HG03103 (cell line): ENCODE results near the gene GALNT10.

ENCODE experiments used
- ATAC-seq: cut with Tn5 transposase; IDR thresholded peaks from one replicate; pipeline ENCODE4 v1.9.1; 2021; ENCODE audit warnings: low read depth; ENCODE audit not compliant: unreplicated experiment

Gene GALNT10

DNA sequence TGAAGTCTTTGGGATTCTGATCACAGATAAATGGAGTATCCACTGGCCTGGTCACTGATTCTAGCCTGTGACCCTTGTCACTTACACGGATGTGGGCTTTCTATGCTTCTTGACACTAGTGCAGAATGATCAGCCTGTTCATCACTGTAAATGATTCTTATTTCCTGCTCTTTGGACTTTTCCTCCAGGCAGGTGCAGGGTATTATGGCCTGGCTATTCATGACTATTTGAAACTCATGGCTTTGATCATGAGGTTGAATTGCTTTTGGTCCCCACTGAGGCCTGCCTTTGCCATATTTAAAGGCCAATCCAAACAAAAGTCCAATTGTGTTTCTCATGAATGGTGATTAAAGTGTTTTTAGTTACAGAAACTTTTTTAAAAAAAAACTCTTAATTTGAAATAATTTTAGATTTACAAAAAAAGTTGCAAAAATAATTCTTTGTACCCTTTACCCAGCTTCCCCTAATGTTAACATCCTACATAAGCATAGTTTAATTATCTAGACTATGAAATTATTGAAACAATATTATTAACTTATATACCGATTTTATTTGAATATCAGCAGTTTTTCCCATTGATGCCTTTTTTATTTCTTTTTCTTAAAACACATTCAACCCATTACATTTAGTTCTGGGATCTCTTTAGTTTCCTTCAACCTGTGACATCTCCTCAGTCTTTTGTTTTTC, 68.1 kb downstream of the GALNT10 start:
- ATAC-seq: no peak

- no peak for ATAC-seq
Observed at GRCh38 chr5:154260224-154260927, 69.8 kb downstream of the GALNT10 start.

DNA sequence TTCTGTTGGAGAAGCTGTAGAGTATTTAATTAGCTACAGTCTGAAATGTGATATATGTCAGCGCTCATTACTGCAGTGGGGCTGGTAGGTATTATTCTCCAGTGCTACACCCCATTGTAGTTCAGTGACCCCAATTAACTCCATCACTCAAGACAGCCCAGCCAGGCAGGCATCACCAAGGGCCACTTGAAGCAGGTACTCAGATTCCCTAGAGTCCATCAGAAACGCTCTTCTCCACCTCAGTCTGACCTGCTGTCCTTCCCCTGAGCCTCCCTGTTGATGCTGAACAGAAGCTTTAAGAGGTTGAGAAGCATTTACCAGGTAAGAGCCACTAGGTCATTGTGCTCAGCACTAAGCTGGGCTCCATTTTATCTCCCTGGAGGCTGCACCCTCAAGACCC, 71.8 kb downstream of the GALNT10 start:
- ATAC-seq: no peak

DNA sequence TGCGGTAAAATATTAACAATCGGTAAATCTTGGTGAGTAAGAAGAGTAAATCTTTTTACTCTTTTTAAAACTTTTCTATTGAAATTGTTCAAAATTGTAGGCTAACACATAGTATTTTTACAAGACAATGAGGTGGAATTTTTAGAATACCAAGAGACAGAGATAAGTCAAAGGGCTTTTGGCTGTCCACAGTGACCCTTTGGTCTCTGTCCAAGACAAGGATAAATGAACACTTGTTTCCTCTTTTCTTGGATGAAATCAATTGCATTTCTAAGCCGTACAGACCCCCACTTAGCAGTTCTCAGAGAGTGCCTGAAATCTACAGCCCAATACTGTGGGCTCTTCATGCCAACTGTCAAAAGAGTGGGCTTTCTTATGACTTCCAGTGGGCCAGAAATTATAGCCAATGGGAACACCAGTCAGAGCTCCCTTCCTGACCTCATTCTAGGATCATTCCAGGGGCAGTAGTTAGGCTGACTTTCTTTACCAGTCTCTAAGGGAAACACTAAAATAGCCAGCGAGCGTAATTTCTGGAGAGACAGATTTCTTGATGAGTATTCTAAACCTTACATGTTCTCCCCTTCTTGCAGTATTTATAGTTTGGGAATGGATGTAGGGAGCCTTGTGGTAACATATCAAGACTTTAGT, 74.1 kb downstream of the GALNT10 start:
- ATAC-seq: no peak

DNA sequence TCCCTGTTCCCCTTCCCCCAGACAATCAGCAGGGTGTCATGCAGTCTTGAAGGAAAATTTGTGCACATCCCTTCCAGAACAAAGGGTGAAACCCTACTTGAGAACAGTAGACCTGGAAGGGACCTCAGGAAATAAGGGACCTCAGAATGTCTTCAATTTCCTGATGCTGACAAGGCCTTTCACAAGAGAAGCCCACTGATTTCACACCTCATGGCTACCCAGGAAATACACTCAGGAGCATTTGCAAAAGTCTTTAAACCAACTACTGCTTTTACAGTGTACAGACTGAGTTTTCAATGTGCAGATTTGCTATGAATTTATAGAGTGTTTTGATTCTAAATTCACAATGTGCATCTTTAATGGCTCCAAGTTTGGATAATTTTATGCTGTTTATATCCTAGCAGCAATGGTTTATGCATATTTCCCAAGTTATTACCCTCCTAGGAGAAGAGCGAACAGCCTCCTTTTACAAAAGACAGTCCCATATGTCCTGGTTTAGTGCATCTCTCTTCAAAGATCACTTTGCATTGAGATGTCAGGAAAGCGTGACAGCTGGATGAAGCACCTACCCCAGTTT, 74.8 kb downstream of the GALNT10 start:
- no peak for ATAC-seq

DNA sequence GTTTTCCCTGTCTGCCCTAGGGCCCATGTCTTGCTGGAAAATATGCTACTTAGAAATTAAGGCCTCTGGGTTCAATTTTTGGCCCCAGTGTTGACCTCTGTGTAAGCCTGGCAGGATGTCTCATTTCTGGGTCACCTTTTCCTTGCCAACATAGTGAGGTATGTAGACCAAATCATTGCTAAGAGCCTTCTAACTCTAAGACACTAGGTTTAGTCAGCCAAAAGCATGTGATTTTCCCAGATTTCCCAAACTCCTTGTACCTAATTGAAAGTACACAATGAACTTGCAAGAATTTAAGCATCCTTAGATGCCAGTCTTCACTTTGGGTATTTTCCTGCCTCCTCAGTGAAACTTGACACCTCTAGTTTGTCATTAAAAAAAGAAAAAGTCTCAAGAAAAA, 77.0 kb downstream of the GALNT10 start:
- ATAC-seq: no peak

- no peak for ATAC-seq
Observed at GRCh38 chr5:154268073-154268472, 77.5 kb downstream of the GALNT10 start.

DNA sequence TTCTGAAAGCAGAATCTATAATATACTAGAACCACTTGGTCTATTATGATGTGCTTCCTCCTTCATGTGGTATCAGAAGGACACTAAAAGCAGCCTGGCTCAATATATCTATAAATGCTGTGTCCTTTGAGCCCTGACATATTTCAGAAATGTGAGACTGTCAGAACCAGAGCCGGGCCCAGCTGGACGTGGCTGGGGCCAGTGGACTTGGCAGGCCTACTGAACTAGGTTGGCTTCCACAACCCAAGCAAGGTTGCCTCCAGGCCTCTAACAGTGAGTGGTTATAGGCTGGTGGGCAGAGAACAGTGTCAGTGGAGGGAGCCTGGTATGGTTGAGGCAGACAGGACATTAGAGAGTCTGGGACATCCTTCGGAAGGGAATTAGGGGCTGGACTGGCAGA, 78.9 kb downstream of the GALNT10 start:
- no peak for ATAC-seq

- no peak for ATAC-seq
Observed at GRCh38 chr5:154271466-154271865, 80.9 kb downstream of the GALNT10 start.

- ATAC-seq: no peak
Observed at GRCh38 chr5:154271936-154272514, 81.5 kb downstream of the GALNT10 start.

- ATAC-seq: peak; percentile 49
Observed at GRCh38 chr5:154273028-154273617, 82.6 kb downstream of the GALNT10 start.

GRCh38 chr5:154273963-154274827, 83.7 kb downstream of the GALNT10 start:
- ATAC-seq: no peak

GRCh38 chr5:154274828-154275185, 84.3 kb downstream of the GALNT10 start:
- no peak for ATAC-seq

DNA sequence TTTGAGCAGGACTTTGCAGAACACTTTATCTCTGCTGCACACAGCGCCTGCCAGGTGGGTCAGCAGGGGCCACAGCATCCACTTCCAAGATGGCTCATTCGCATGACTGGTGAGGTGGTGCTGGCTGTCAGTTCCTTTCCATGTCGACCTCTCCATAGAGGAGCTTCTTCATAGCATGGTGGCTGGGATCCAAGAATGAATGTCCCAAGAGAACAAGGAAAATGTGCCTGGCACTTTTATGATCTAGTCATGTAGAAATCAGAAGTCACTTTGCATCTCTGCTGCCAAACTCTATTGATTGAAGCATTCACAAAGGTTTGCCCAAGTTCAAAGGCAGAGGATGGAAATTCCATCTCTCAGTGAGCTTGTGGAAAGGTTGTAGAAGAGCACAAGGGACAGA, 85.0 kb downstream of the GALNT10 start:
- no peak for ATAC-seq

DNA sequence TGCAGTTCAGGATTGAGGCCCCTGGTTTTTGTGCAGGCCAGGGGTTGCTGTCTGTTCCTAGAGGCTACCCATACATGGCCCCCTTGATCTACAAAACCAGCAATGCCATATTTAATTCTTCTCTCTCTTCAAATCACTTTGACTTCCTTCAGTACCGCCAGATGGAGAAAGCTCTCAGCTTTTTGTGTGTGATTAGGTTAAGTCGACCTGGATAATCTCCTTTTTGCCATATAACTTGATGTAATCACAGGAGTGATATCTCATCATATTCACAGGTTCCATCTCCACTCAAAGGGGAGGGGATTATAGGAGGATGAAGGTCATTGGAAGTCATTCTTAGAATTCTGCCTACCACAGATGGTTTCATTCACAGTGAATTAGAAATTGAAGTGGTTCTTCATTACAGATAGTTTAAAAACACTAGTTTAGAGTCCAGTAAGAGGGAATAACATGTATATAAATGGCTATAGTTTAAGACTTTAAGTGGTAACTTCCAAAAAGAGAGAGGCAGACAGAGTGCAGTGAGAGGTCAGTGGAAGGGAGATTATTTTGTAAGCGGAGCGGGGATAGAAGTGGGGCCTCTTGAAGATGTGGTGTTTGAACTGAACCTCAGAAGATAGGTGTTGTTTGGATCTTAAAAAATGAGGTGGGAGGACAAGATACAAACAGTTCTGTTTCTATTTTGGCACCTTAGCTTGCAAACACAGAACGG, 85.9 kb downstream of the GALNT10 start:
- no peak for ATAC-seq

GRCh38 chr5:154276973-154277331, 86.4 kb downstream of the GALNT10 start:
- no peak for ATAC-seq

GRCh38 chr5:154277499-154277898, 87.0 kb downstream of the GALNT10 start:
- no peak for ATAC-seq

DNA sequence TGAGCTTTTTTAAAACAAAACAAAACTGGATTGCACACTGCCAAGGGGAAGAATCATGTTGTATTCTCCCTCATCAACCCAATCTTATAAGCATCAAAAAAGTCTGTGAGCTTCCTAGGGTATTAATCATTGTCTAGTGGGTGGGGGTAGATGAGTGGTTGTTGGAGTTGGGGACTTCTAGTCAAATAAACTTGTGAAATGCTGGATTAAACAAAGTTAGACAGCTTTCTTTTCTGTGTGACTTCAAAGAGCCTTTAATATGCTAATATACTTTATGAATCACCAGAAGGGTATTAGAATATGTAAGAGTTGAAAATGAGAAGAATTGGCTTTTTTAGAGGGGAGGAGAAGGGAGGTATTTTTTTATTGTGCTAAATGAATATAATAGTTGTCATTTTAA, 87.7 kb downstream of the GALNT10 start:
- no peak for ATAC-seq

DNA sequence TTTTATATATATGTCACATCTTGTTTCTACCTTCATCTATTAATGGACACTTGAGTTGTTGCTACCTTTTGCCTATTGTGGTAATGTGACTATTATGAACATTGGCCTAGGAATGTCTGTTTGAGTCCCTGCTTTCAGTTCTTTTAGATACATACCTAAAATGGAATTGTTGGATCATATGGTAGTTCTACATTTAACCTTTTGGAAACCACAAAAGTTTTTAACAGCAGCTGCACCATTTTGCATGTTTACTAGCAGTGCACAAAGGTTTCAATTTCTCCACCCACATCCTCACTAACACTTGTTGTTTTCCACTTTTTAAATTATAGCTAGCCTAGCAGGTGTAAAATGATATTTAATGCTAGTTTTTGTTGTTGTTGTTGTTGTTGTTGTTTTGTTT, 88.4 kb downstream of the GALNT10 start:
- no peak for ATAC-seq
